ENCODE data around the gene IL1RAPL1. TPM values are rescaled to one million over a fixed set of nuclear protein-coding genes. Genes with fewer than 3 reads are reported as not detected.

IL1RAPL1 gene
- total and polyA plus RNA-seq, 9 of the 15 experiments (the other 6 are each of a cell fraction or from before 2014, with no cell fraction given) = 0.04 to 0.07 (median 0.04) TPM; not detected in 6

GRCh38 chrX:29880977-29881376 is 1293.7 kb downstream of the IL1RAPL1 start (continued):
- TF ChIP-seq CHD7 (IDR thresholded peaks at IDR 0.05; ENCODE audit: low read depth, low read length) = no peak
- TF ChIP-seq ILK (tag; IDR thresholded peaks at IDR 0.05; ENCODE audit: borderline replicate concordance, low read depth) = no peak

Data from K562 (cell line).